Fibroblast of skin of abdomen (primary cell): ENCODE data around the gene ANKRD44.

Experiments used
- DNase-seq: peaks from one replicate; pipeline ENCODE4 v3.0.0-alpha.2; 2013

ANKRD44 gene

DNA sequence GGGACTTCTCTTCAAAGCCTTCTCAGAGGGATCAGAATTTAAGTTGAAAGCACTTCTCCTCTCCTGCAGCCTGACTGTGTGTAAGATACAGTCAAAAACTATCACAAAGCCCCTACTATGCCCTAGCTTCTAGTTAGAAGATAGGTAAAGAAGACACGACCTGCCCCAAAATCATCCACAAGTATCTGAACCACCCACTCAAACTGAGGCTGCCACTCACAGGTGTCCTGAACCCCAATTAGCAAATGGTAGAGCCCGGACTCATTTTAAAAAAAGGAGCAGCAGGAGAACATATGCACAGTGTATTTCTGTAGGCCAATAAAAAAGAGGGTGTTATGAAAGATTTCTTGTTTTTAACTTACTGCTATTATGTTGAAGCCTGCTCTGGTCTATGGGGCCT is 74.4 kb downstream of the ANKRD44 start:
- no peak for DNase-seq

DNA sequence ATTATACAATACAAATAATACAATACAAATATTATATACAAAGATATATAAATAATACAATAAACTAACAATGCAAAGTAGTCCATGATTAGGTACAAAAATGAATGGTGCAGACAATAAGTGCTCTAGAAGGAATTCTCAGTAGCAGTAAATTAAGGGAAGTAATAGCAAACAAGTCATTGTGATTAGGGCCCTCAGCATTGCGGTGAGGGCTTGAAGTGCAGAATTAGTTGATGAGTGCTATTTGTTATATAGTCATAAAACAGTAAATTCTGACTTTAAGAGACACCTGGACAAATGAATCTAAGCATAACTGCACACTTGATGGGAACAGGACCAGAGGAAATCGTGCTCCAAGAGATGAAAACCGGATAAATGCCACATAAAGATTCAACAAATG is 74.9 kb downstream of the ANKRD44 start:
- no peak for DNase-seq

DNA sequence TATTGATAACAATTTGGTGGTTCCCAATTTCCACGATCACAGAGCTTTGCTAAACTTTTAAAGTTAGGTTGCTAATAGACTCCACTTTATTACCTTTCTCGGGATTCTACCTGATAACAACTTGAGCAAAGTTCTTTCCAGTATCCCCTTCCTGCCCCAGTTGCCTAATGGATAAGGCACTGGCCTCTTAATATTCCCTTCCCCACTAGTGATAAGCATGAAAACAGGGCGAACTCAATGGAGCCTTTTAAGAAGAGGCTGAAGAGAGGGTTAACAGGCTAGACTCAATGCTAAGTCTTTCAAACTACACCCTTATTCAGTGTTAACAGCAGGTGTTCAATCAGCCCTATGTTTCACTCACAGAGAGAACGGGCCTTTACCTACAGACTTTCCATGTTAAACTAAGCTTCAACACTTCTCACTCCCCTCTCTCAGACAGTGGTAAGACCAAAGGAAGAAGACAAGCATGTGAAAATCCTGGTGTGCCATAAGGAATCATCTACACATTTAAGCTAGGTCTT is 75.8 kb downstream of the ANKRD44 start:
- no peak for DNase-seq

DNA sequence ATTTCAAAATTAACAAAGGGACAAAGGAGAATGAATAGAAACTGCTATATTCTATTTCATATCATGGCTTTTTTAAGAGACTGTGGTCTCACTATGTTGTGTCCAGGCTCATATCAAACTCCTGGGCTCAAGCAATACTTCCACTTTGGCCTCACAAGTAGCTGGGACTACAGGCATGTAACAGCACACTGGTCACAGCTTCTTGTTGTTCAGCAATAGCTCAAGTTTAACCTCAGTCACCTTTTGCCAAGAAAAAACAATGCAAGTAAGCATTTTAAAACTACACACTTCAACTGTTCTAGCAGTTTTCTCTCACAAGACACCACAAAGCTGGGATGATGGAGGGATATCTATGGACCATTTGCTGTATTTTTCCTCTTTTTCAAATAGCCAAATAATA is 77.1 kb downstream of the ANKRD44 start:
- DNase-seq = no peak

DNA sequence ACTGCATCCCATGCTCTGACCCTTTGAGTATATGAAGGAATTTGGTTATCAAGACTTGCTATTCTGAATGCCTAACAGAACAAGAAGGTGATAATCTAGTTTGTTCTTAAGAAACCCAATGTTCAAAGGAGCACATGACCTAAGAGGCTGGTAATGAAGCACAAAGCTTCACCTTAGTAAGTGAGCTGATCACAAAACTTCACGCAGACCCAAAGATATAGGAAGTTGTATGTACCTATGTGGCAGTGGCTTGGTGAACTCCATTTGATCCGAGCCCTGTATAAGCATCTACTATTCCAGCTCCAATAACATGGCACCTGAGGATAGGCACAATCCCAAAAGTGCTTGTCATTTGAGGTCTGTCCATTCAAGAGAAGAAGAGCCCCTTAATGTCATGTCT is 78.6 kb downstream of the ANKRD44 start:
- no peak for DNase-seq

DNA sequence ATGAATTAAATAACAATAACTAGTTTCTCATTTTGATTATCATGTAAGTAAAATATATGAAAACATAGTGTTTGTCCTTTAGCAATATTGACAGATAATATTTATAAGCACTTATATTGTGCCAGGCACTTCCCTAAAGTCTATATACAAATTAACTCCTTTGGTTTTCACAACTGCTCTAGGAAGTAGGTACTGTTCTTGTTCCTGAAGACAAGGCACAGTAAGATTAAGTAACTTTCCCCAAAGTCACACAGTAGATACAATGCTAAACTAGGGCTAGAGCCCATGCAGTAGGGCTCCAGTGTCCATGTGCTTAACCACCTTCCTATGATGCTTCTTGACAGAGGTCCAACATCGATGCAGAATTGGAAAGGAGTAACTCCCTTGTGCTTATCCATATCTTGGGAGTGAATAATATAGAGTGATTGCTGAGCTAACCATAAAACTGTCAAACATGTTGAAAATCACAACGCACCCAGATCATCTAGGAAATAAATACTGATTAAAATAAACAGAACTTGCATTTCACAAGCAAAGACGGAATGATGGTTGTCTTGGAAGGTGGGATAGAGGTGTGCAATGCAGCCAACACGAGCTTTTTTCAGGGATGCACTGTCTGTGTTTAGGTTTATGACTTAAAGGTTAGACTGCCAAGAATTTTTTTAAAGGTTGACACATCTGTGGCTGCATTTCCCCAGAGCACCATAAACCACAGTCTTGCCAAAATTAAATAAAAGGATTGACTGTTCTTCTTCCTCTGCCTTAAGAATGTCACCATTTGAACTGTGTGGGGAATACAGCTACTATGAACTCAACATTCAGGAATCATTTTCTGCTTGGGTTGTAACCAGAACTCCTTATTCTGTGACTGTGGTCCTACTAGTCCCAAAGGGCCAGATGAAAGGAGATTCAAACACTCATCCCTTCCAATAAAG is 80.8 kb downstream of the ANKRD44 start:
- peak; percentile 67 for DNase-seq

DNA sequence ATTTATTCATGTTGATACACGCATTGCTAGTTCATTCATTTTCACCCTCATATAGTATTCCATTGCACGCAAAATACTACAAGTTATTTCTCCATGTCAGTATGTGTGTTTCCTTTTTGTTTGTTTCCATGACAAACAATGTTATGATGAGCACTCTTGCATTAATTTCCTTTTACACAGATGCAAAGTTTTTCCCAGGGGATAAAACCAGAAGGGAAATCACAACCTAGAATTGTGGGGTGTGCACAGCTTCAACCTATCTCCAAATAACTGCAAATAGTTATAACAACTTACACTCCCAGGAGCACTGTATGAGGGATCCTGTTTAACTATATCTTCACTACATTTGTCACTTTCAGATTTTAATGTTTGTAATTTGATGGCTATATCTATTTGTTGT is 87.1 kb downstream of the ANKRD44 start:
- no peak for DNase-seq

DNA sequence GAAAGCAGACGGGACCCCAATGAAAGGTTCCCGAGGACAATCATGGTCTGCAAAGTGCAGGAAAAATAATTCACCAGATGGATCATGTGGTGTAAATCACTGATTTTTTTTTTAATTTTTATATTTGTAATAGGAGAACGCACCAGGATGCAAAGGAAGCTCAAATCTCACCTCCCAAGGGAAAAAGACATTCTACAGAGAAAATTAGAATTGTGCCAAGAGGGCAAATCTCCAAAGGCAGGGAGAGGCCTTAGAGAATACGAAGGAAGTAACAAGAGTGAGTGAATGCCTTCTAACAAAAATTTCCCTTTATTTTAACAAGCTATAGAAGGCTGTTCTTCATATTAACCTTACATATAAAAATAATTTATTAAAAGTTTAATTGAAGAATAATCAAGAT is 90.9 kb downstream of the ANKRD44 start:
- no peak for DNase-seq

DNA sequence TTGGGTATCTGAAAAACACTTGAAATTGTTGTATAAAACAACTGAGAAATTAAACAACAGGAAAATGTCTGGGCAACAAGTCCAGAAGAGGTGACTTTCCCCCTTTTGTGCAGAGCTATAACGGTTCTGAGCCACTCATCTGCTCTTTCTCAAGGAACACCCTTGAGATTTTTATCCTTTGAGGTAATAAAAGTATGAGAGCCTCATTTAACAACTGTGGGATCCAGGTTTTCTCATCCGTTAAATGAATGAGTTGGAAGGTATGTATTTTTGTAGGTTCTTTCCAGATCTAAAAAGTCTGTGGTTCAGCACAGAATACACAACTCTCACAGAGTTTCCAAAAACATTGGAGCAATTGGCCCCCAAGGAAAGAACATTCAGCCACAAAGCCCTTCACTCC is 93.0 kb downstream of the ANKRD44 start:
- no peak for DNase-seq

DNA sequence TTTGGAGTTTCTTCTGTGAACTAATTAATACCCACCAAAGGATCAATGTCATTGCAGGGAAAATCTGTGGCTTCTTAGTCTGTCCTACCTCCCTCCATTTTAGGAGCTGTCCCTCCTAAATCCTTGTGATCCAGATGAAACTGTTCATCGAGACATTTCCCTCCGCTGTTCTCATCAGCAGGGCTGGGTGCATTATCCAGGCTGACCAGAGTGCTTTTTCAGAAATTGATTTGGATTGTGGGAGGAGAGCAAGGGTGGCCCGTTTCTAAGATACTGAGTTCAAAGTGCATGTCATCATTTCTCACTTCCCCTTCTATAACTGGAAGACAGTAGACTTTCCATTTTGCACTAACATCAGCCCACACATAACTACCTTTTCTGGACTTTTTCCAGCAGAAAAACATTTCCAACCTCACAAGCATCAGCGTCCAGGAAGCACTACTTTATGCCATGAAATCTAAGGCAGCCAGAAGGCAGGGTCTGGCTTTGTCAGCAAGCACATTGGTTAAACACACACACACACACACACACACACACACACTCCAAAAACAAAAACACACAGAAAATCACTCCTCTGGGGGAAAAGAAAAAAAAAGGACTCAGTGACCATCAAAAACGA is 94.1 kb downstream of the ANKRD44 start:
- DNase-seq = no peak

DNA sequence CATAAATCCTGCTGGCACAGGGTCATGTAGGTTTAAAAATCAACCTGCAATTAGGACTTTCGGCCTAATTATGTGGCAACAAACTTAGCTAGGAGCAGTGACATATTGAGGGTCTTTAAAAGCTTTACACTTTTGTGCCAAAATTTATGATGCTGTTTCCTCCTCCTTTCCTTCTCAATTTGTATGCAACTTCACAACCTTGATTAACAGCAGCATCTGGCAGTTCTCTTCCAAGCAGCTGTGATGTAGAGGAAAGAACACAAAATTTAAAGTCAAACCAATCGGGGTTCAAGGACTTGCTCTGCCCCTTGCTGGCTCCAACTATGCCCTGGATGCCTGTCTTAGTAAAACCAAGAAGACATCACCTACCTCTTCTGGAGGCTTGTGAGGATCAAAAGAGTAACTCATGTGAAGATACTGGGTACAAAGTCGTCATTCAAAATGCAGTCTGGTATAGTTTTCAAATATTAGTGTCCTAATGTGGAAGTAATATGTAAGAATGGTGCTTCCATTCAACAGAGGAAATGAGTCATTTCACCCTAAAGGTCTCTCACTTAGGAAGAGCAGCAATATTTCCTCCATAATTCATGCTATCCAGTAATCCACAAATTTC is 94.7 kb downstream of the ANKRD44 start:
- DNase-seq = peak; percentile 11

DNA sequence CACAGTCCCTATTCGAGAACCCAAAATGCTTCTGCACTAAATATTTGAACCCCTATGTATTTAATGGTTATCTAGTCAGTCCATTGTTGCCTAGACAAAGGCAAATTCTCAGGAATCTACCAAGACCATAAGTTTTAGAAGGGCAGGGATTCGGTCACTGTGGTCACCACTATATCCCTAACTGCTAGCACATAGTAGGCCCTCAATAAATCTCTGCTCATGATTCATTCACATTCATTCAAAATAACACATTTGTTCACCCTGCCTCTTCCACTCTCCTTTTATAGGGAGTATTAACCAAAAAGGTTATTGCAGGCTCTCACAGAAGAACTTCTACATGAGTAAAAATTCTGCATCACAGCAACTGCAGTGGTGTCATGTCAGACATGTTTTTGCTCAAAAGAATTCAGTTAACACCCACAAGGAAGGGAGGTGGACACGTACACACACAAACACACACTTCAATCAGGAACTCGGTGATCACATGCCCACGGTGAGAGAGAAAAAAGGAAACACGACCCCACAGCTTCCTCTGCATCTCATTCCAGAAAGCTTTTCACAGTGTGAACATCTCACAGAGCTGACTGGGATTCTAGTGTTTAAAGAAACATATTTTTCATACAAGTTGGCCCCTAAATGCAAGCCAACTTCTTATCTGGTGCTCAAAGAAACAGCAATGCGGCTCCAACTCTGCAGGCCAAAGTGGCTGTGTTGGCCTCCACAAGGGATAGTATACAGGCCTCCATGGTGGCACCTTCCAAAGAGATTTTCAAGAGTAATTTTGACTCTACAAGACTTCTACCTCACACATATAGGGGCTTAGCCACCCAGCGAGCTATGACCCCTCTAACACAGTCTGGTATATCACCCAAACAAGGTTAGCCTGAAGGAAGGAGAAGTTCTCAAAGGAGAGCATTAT is 98.0 kb downstream of the ANKRD44 start:
- peak; percentile 12 for DNase-seq

DNA sequence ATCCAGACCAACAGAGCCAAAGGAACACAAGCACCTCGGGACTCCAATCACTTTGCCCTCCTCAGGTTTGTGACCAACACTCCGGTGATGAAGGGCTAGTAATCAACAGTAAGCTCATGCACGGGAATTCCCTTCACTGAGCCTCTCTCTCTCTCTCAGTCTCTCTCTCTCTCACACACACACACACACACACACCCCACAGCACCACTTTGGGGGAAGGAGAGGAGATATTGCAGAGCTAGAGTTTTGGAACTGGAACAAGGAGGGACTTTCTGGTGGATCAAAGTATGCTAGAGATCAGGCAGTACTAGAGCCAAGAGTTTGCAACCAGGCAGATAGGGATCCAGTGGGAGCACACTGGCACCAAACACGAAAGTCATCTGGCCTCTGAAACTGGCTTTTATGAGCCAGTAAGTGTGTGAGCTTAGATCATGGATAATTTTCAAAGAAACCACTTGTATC is 98.7 kb downstream of the ANKRD44 start:
- DNase-seq = no peak

DNA sequence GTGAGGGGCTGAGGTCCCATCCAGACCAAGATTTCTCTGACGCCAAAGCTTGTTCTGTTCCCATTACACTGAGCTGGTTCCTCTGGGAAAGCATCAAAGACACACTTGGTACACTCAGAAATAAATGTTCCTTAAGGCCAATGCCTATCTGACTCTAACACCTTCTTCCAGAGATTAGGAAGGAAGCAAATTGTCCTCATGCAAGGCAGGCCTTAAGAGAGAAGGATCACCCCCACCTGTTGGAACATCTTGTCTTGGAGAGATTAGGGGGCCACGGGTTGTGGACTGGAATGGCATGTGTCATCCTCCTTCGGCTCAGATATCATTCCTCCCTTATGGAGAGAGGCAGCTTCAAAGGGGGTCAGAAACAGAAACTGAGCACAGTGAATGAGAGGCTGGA is 100.2 kb downstream of the ANKRD44 start:
- DNase-seq = no peak

DNA sequence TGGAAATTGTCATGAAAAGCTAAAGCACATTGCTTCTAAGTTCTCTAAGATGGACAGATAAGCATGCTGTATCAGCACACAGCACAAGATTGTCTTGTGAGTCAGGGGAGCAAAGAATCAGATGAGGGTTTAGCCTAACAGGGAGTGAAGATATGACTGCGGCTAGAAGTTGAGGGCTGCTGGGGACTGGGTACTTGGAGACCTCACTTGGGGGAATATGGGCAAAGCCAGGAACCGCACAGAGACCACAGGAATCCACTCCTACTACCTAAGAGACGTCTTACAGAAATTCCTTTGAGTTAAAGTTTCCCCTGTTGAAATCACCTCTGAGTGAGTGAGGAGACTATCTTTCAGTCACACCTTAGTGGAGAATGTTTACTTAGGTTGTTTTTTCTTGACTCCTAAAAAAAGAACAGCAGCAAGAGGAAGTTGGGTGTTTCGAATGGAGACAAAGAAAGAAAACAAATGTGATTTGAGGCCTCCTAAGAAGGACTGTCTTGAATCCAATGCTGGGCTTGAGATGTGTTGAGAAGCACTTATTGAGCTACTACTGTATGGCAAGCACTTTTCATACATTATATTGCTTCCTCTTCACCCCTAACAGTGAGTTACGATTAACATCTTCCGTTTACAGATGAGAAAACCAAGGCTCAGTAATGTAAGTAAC is 100.7 kb downstream of the ANKRD44 start:
- no peak for DNase-seq

DNA sequence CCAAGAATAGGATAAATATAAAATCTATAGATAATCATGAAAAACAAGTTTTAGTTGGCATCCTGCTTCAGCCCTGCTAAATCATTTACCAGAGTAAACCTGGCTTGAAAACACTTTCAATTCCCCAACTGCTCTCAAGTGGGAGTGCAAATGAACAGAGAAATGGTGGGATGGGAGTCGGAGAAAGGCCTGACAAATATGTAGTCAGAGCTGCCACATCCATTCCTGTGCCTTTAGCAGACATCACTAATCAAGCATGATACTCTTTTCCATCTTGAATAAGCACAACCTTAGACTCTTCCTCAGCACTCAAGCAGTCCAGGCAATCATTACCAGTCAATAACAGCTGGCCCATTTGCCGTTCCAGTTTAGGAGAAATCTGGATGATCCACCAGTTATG is 101.3 kb downstream of the ANKRD44 start:
- DNase-seq = no peak

DNA sequence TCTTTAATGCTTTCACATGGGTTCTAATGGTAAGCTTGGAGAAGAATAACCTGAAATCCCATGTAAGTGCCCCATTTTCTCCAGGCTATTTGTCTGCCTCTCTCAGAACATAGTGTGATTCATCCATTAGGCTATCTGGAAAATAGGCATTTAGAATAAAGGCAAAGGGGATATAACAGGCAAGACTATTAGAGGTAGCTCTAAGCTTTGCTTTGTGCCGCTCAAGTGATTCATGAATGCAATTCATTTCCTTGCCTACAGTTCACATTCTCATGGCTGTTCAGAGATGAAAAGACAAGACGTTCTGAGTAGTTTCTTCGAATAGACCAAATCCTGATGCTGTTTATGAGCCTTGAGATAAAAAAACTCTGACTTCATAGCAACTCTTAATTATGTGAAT is 101.7 kb downstream of the ANKRD44 start:
- DNase-seq = no peak

DNA sequence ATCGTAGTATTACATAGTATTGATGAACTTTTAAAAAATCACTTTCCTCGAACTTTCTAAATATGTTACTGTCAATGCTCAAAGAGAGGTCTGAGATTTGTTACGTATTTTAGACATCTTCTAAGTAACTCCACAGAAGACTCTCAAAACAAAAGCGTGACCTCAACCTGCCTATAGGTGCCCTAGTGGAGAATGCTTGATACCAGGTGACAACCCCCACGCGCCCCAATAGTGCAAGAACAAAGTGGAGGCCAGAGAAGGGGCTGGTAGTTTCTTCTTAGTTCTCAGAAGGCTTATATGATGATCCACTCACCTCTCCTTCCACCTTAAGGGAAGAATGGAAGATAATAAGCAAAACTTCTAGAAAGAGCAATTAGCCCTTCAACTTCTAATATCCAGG is 102.6 kb downstream of the ANKRD44 start:
- no peak for DNase-seq

DNA sequence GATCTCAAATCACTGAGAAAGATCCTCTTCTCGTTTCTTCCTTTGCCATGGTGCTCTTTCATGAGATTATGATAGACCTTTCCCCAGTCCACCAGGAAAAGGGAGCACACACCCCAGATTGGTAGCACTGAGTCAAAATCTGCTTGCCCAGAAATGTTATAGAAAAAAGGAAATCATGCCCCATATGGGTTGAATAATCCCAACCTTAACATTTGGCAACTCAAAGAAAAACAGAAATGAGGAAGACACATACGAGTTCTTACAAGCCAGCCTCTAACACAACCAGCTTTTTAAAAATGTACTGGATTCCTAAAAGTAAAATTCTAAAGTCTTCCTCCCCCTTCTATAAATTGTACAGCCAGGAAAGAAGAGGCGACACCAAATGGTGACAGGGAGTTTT is 103.0 kb downstream of the ANKRD44 start:
- no peak for DNase-seq

DNA sequence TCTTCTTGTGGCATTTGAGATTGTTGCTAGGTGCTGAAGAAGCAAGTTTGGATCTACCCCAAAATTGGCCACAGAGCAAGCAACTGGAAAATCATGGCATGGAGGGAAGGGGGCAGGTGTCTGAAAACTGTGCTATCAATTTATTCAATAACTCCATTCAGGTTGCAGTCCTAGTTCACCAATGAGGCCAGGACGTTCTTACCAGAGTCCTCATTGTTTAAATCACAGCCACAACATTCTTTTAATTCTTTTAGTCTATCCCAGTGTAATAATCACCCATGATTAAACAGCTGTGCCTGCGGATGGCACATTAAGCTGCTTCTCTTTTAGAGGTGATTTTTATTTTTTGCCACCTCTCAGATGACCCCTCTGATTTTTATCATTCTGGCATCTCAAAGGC is 103.5 kb downstream of the ANKRD44 start:
- peak; percentile 24 for DNase-seq

DNA sequence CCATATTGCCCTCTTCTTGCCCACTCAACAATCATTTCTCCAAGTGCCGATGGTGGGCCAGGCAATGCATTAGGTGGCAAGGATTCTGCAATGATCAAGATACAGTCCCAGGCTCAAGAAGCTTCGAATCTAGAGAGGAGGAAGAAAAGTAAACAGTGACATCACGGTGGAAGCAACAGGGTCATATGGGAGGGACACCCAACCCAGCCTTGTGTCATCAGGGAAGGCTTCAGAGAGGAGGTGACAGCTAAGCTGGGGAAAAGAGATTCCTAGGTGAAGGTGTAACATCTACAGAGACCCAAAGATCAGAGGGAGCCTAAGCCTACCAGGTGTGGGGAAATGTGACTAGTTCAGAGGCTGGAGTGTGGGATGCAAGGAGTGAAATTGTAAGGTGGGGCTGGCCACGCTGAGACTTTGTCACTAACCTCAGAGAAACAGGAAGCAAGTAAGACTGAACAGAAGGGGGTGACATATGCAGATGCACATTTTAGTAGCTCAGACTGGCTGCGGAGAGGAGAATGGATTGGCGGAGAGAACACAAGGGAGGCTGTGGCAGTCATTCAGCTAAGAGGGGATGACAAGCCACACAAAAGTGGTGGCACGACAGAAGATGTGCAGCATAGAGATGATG is 104.9 kb downstream of the ANKRD44 start:
- no peak for DNase-seq
